Measurements from ENCODE around the gene PLEKHM3. TPM values are rescaled to one million over a fixed set of nuclear protein-coding genes. Genes with fewer than 3 reads are reported as not detected.

Gene PLEKHM3
- total RNA-seq, 4 donors from 2014 or later, result 19.1 to 26.5 (median 24.0) TPM

- no peaks in the 10 kb centered on the region for H3K27me3 ChIP-seq
Measured at GRCh38 chr2:208037564-208038487, 12.5 kb upstream of the PLEKHM3 start.

DNA sequence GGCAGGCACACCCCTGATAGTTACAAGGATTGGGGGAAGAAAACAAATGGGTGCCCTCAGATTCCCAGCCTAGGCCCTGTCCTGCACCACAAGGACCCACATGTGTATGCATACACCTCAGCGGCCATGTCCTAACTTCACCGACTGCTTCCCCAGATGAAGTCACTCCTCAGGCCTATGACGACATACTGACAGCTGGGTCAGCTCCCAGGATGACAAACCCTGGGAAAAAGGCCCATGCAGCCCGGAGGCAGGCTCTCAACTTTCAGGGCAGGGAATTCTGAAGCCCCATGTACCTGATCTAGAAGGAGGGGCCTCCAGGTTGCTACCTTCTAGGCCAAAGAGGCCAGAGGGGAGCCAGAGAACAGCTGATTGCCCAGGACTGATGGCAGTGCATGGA is 11.0 kb upstream of the PLEKHM3 start:
- no peaks in the 10 kb centered on the region for H3K9me3 ChIP-seq
- no peak for DNase-seq
- intact Hi-C loops (cut with DNase I; ENCODE audit: low total_unique reads) (no loop called here), in situ Hi-C loops (cut with MboI; ENCODE audit: low pct_ligation_motif_present in 1 of 4, low pct_unique_long_range_greater_than_20kb in 1 of 4, low sequenced_read_pairs in 3 of 4) (loop anchor here in 3 of 4 donors (10.0 to 25.0 kb wide), 3 partner anchors 292 to 412 kb away; partner anchors contain the start of gene METTL21A (in 1 of the 3))
- no peaks in the 10 kb centered on the region for H3K4me1 ChIP-seq
- no peak overlapping the region for H3K27ac ChIP-seq
- no peak overlapping the region for H3K4me3 ChIP-seq
- H3K27me3 ChIP-seq, result no peaks in the 10 kb centered on the region
- 62% methylated on average over 4 of the region's 4 CpGs; no CpG with 5 or more reads in 1 of the 2 donors for WGBS, 2 donors (ENCODE audit: low coverage in 1 of 2)
- H3K36me3 ChIP-seq, result no peaks in the 10 kb centered on the region
- no peak for TF ChIP-seq POLR2A (IDR thresholded peaks at IDR 0.05)
- no peak for TF ChIP-seq POLR2AphosphoS5 (IDR thresholded peaks at IDR 0.05)
- TF ChIP-seq EP300 (IDR thresholded peaks at IDR 0.05; ENCODE audit: low read depth), result no peak

More at GRCh38 chr2:208037564-208038487, 12.5 kb upstream of the PLEKHM3 start:
- intact Hi-C loops (cut with DNase I; ENCODE audit: low total_unique reads) (no loop called here), in situ Hi-C loops (cut with MboI; ENCODE audit: low pct_ligation_motif_present in 1 of 4, low pct_unique_long_range_greater_than_20kb in 1 of 4, low sequenced_read_pairs in 3 of 4) (loop anchor here in 3 of 4 donors (10.0 to 25.0 kb wide), 3 partner anchors 293 to 413 kb away; partner anchors contain the start of gene METTL21A (in 1 of the 3))
- H3K27ac ChIP-seq, result no peak overlapping the region
- no peak overlapping the region for H3K4me3 ChIP-seq
- no peaks in the 10 kb centered on the region for H3K9me3 ChIP-seq
- H3K36me3 ChIP-seq, result no peaks in the 10 kb centered on the region
- 73 to 79% methylated on average over 4 of the region's 4 CpGs for WGBS, 2 donors (ENCODE audit: low coverage in 1 of 2)
- DNase-seq, result no peak
- no peak for TF ChIP-seq POLR2AphosphoS5 (IDR thresholded peaks at IDR 0.05)
- TF ChIP-seq EP300 (IDR thresholded peaks at IDR 0.05; ENCODE audit: low read depth), result no peak
- TF ChIP-seq POLR2A (IDR thresholded peaks at IDR 0.05), result no peak
- no peak for TF ChIP-seq CTCF (IDR thresholded peaks at IDR 0.05)
- H3K4me1 ChIP-seq, result no peaks in the 10 kb centered on the region

DNA sequence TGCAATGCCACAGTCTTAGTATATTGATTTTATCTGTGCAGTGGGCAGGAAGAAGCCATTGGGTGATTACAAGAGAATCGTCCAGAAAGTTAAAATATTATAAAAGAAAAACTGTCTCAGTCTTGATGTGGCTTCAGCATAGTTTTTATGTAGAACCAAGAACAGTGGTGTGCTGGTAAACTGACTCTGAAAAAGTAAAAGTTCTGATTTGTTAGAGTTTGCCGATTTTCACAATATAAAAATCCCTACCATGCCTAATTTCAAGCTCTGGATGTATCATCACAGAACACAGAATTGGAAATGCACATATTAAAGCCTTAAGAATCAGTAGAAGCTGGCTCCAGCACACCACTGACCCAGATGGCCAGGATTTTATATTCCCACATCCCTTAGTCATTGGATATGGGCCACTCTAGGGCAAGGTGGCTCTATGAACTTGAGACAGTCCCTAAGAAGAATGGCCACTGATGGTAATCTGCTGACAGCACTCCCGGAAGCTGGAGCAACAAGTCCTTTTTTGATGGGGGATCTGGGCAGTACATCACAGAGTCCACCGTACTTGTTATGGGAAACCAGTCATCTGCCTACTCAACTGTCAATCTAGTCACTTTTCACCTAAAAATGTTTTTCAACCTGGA is 9.3 kb upstream of the PLEKHM3 start:
- 91 to 100% methylated on average over 2 to 4 of the region's 4 CpGs for WGBS, 2 donors (ENCODE audit: low coverage in 1 of 2)
- no peaks in the 10 kb centered on the region for H3K27me3 ChIP-seq
- in situ Hi-C loops (cut with MboI; ENCODE audit: low pct_ligation_motif_present in 1 of 4, low pct_unique_long_range_greater_than_20kb in 1 of 4, low sequenced_read_pairs in 3 of 4), result loop anchor here in 3 of 4 donors (10.0 to 25.0 kb wide), 3 partner anchors 290 to 410 kb away; partner anchors contain the start of gene METTL21A (in 1 of the 3)

More for the DNA sequence above, 9.3 kb upstream of the PLEKHM3 start:
- TF ChIP-seq POLR2AphosphoS5 (IDR thresholded peaks at IDR 0.05), result no peak
- no peak for TF ChIP-seq POLR2A (IDR thresholded peaks at IDR 0.05)
- no peak for TF ChIP-seq EP300 (IDR thresholded peaks at IDR 0.05; ENCODE audit: low read depth)
- no peak for TF ChIP-seq CTCF (IDR thresholded peaks at IDR 0.05)
- intact Hi-C loops (cut with DNase I; ENCODE audit: low total_unique reads), result no loop called here
- no peaks in the 10 kb centered on the region for H3K9me3 ChIP-seq
- H3K36me3 ChIP-seq, result no peaks in the 10 kb centered on the region
- H3K4me3 ChIP-seq, result no peak overlapping the region
- no peak overlapping the region for H3K27ac ChIP-seq
- no peak for DNase-seq
- H3K4me1 ChIP-seq, result no peaks in the 10 kb centered on the region

Measured in transverse colon (tissue), 4 donors.